Large intestine (tissue), 3 donors: ENCODE data around the gene CDK10. TPM values are rescaled to one million over a fixed set of nuclear protein-coding genes. Genes with fewer than 3 reads are reported as not detected.
"Not testable (repeated sequence)": the region's sequence is repeated elsewhere in the genome, so short reads cannot be mapped to it uniquely, and the experiment has no call there.

Experiments
- DNase-seq, 2 donors: peaks; one replicate each; pipeline versions ENCODE4 v3.0.0 to v3.0.0-alpha.2; 2013
- H3K27ac ChIP-seq: one replicate; pipeline ENCODE4 v1.5.1; 2013; ENCODE audit warnings: low read length
- H3K27me3 ChIP-seq: 2 replicates; pipeline ENCODE4 v1.6.1; 2013; ENCODE audit warnings: low read length; ENCODE audit not compliant: control insufficient read depth, insufficient read depth
- H3K36me3 ChIP-seq: 2 replicates; pipeline ENCODE4 v1.6.1; 2013; ENCODE audit warnings: low read length; ENCODE audit not compliant: control insufficient read depth, insufficient read depth
- H3K4me1 ChIP-seq: one replicate; pipeline ENCODE4 v1.6.1; 2013; ENCODE audit warnings: low read length; ENCODE audit not compliant: control insufficient read depth, insufficient read depth
- H3K4me3 ChIP-seq: one replicate; pipeline ENCODE4 v1.5.1; 2013; ENCODE audit warnings: low read length
- H3K9me3 ChIP-seq: one replicate; pipeline ENCODE4 v1.6.1; 2013; ENCODE audit warnings: mild to moderate bottlenecking, low read depth, low read length, moderate library complexity; ENCODE audit not compliant: control insufficient read depth
- WGBS: methylation state at CpG from one replicate; pipeline ENCODE4 v1.1.5; 2013; ENCODE audit warnings: low lambda C conversion rate; ENCODE audit not compliant: insufficient coverage; 5-methylcytosine and 5-hydroxymethylcytosine counted together
- polyA plus RNA-seq: library from polyadenylated mRNA; unstranded; fragments of 120-200 nt; gene quantifications from one replicate; pipeline ENCODE4 v1.2.1, GENCODE V29; 2013

CDK10 gene
- polyA plus RNA-seq, 1 donor = 165 TPM

GRCh38 chr16:89667000-89667399 lies 19.5 kb upstream of the CDK10 start:
- H3K27me3 ChIP-seq, H3K27ac ChIP-seq, DNase-seq, H3K4me3 ChIP-seq: not testable (repeated sequence)
- Histone ChIP-seq H3K9me3 (peaks cover 11% of the 10 kb centered on the region), H3K4me1 (peaks cover 19% of the 10 kb centered on the region), H3K36me3 (peaks cover 21% of the 10 kb centered on the region)
- no CpG with 5 or more reads among the region's 7 CpGs for WGBS

GRCh38 chr16:89667633-89668032 lies 18.9 kb upstream of the CDK10 start:
- H3K27me3 ChIP-seq = no peaks in the 10 kb centered on the region
- H3K36me3 ChIP-seq = peaks cover 16% of the 10 kb centered on the region
- H3K4me3 ChIP-seq = no peak overlapping the region
- no CpG with 5 or more reads among the region's 9 CpGs for WGBS
- H3K4me1 ChIP-seq = peaks cover 19% of the 10 kb centered on the region
- no peak overlapping the region for H3K27ac ChIP-seq
- no peak for DNase-seq
- H3K9me3 ChIP-seq = peaks cover 11% of the 10 kb centered on the region

- WGBS = no CpG with 5 or more reads among the region's 5 CpGs
- Histone ChIP-seq H3K27ac (no peak overlapping the region), H3K9me3 (peaks cover 11% of the 10 kb centered on the region), H3K27me3 (no peaks in the 10 kb centered on the region), H3K36me3 (peaks cover 6% of the 10 kb centered on the region), H3K4me3 (no peak overlapping the region), H3K4me1 (peaks cover 19% of the 10 kb centered on the region)
- peak in 1 of 2 donors; percentile 60 for DNase-seq
Measured at GRCh38 chr16:89668790-89669158, 17.7 kb upstream of the CDK10 start.

GRCh38 chr16:89669755-89670154 lies 16.7 kb upstream of the CDK10 start:
- WGBS = no CpG with 5 or more reads among the region's 13 CpGs
- H3K9me3 ChIP-seq = peaks cover 11% of the 10 kb centered on the region
- H3K36me3 ChIP-seq = peaks cover 4% of the 10 kb centered on the region
- no peak overlapping the region for H3K27ac ChIP-seq
- H3K4me1 ChIP-seq = peaks cover 19% of the 10 kb centered on the region
- H3K27me3 ChIP-seq = no peaks in the 10 kb centered on the region
- H3K4me3 ChIP-seq = no peak overlapping the region
- no peak for DNase-seq

- peak overlapping the region; percentile 34 for H3K27ac ChIP-seq
- peaks cover 19% of the 10 kb centered on the region for H3K4me1 ChIP-seq
Measured at GRCh38 chr16:89670496-89671431, 15.7 kb upstream of the CDK10 start.

GRCh38 chr16:89671565-89671964 lies 14.9 kb upstream of the CDK10 start:
- H3K27ac ChIP-seq, H3K9me3 ChIP-seq, H3K36me3 ChIP-seq, H3K4me3 ChIP-seq, H3K27me3 ChIP-seq, DNase-seq: not testable (repeated sequence)
- peaks cover 19% of the 10 kb centered on the region for H3K4me1 ChIP-seq
- WGBS = no CpG with 5 or more reads among the region's 4 CpGs

More at GRCh38 chr16:89670496-89671431, 15.7 kb upstream of the CDK10 start:
- WGBS = no CpG with 5 or more reads among the region's 10 CpGs
- H3K4me3 ChIP-seq = no peak overlapping the region
- peak in 1 of 2 donors; percentile 41 for DNase-seq
- H3K36me3 ChIP-seq = peaks cover 2% of the 10 kb centered on the region
- peaks cover 7% of the 10 kb centered on the region for H3K9me3 ChIP-seq
- H3K27me3 ChIP-seq = no peaks in the 10 kb centered on the region

GRCh38 chr16:89672177-89672941 lies 14.1 kb upstream of the CDK10 start:
- WGBS = 100% methylated on average over 3 of the region's 16 CpGs
- no peaks in the 10 kb centered on the region for H3K9me3 ChIP-seq
- peaks cover 19% of the 10 kb centered on the region for H3K4me1 ChIP-seq
- no peak overlapping the region for H3K4me3 ChIP-seq
- peaks cover 2% of the 10 kb centered on the region for H3K36me3 ChIP-seq
- no peak overlapping the region for H3K27ac ChIP-seq
- no peak for DNase-seq
- H3K27me3 ChIP-seq = no peaks in the 10 kb centered on the region

- Histone ChIP-seq H3K9me3 (peaks cover 10% of the 10 kb centered on the region), H3K4me3 (no peak overlapping the region), H3K27me3 (no peaks in the 10 kb centered on the region), H3K4me1 (no peaks in the 10 kb centered on the region), H3K36me3 (no peaks in the 10 kb centered on the region), H3K27ac (no peak overlapping the region)
- WGBS = no CpG with 5 or more reads among the region's 2 CpGs
- no peak for DNase-seq
Measured at GRCh38 chr16:89678258-89678657, 8.2 kb upstream of the CDK10 start.

- H3K27ac ChIP-seq = no peak overlapping the region
- H3K9me3 ChIP-seq = peaks cover 4% of the 10 kb centered on the region
- H3K36me3 ChIP-seq = peaks cover 19% of the 10 kb centered on the region
- DNase-seq = no peak
- WGBS = no CpG with 5 or more reads among the region's 1 CpG
- H3K4me1 ChIP-seq = peaks cover 11% of the 10 kb centered on the region
- no peaks in the 10 kb centered on the region for H3K27me3 ChIP-seq
- no peak overlapping the region for H3K4me3 ChIP-seq
Measured at GRCh38 chr16:89685916-89686315, 573 bp upstream of the CDK10 start.

GRCh38 chr16:89687092-89687940 lies 827 bp downstream of the CDK10 start:
- H3K4me3 ChIP-seq = peak overlapping the region; percentile 81
- peak; percentile 91 to 97 for DNase-seq
- peak overlapping the region; percentile 80 for H3K27ac ChIP-seq
- no CpG with 5 or more reads among the region's 42 CpGs for WGBS
- H3K27me3 ChIP-seq = no peaks in the 10 kb centered on the region
- peaks cover 32% of the 10 kb centered on the region for H3K36me3 ChIP-seq
- H3K4me1 ChIP-seq = peaks cover 11% of the 10 kb centered on the region
- peaks cover 4% of the 10 kb centered on the region for H3K9me3 ChIP-seq
